Smooth muscle cell (in vitro differentiated cells): Measurements from ENCODE around the gene TMEM44. TPM values are rescaled to one million over a fixed set of nuclear protein-coding genes. Genes with fewer than 3 reads are reported as not detected.

Source experiments
- DNase-seq: peaks from one replicate; lab custom pipeline; 2025; ENCODE audit not compliant: unreplicated experiment; lab: John Stamatoyannopoulos, UW
- H2AFZ ChIP-seq: fragments of 200-600 bp; sonication (generic); 2 replicates; pipeline ENCODE4 v1.6.0; 2016; ENCODE audit warnings: antibody characterized with exemption, low read depth, mild to moderate bottlenecking
- H3F3A ChIP-seq: fragments of 200-600 bp; sonication (generic); 2 replicates; pipeline ENCODE4 v1.6.0; 2017; ENCODE audit warnings: antibody characterized with exemption, low read depth
- H3K27ac ChIP-seq: fragments of 200-600 bp; sonication (generic); 2 replicates; pipeline ENCODE4 v1.5.1; 2016; ENCODE audit warnings: low read depth, mild to moderate bottlenecking
- H3K27me3 ChIP-seq: fragments of 200-600 bp; sonication (generic); 2 replicates; pipeline ENCODE4 v1.6.1; 2016; ENCODE audit warnings: low read depth, mild to moderate bottlenecking
- H3K36me3 ChIP-seq: fragments of 200-600 bp; sonication (generic); 2 replicates; pipeline ENCODE4 v1.5.1; 2016; ENCODE audit warnings: low read depth
- H3K4me1 ChIP-seq: fragments of 200-600 bp; sonication (generic); 2 replicates; pipeline ENCODE4 v1.5.1; 2016; ENCODE audit warnings: low read depth
- H3K4me2 ChIP-seq: fragments of 200-600 bp; sonication (generic); 2 replicates; pipeline ENCODE4 v1.6.0; 2016; ENCODE audit warnings: mild to moderate bottlenecking
- H3K4me3 ChIP-seq: fragments of 200-600 bp; sonication (generic); 2 replicates; pipeline ENCODE4 v1.5.1; 2016; ENCODE audit warnings: mild to moderate bottlenecking
- H3K79me2 ChIP-seq: fragments of 200-600 bp; sonication (generic); 2 replicates; pipeline ENCODE4 v1.6.0; 2016; ENCODE audit warnings: low read depth, mild to moderate bottlenecking
- H3K9ac ChIP-seq: fragments of 200-600 bp; sonication (generic); 2 replicates; pipeline ENCODE4 v1.6.0; 2016; ENCODE audit warnings: low read depth
- H3K9me3 ChIP-seq: fragments of 200-600 bp; sonication (generic); replicated peaks from 2 replicates; pipeline ENCODE4 v1.5.1; 2016; ENCODE audit warnings: low read depth
- H4K20me1 ChIP-seq: fragments of 200-600 bp; sonication (generic); 2 replicates; pipeline ENCODE4 v1.6.0; 2016; ENCODE audit warnings: low read depth
- CTCF ChIP-seq: fragments of 200-600 bp; sonication (generic); IDR thresholded peaks from 2 replicates; pipeline ENCODE4 v1.5.1; 2017; ENCODE audit warnings: borderline replicate concordance, mild to moderate bottlenecking, antibody characterized with exemption; ENCODE audit not compliant: insufficient read depth, poor library complexity, severe bottlenecking
- WGBS: methylation state at CpG from one replicate; pipeline ENCODE4 v1.1.7; 2016; ENCODE audit warnings: low lambda C conversion rate; 5-methylcytosine and 5-hydroxymethylcytosine counted together
- polyA plus RNA-seq: library from polyadenylated mRNA; unstranded; fragments of >200 nt; fragmentation: Nextera tagmentation; extraction: Ambion mirVana; gene quantifications from 2 replicates; pipeline ENCODE4 v1.2.1, GENCODE V29; 2016
- total RNA-seq: library from RNA; depleted of rRNA; stranded (reverse); fragments of >200 nt; gene quantifications from 2 replicates; pipeline ENCODE4 v1.2.3, GENCODE V29; 2014

Gene TMEM44
- total and polyA plus RNA-seq, 2 experiments from 2014 or later, result 12.7 to 18.4 TPM

- H3K27ac ChIP-seq, result no peak overlapping the region
- H3K36me3 ChIP-seq, result no peaks in the 10 kb centered on the region
- H3K79me2 ChIP-seq, result no peaks in the 10 kb centered on the region
- H3K27me3 ChIP-seq, result no peaks in the 10 kb centered on the region
- no peaks in the 10 kb centered on the region for H3K4me1 ChIP-seq
- TF ChIP-seq CTCF, result no peak
- WGBS, result 80% methylated on average over 25 of the region's 25 CpGs
- H3K4me2 ChIP-seq, result no peak overlapping the region
- H3K9me3 ChIP-seq, result no peaks in the 10 kb centered on the region
- no peak overlapping the region for H2AFZ ChIP-seq
- no peak for DNase-seq
- H3K4me3 ChIP-seq, result no peak overlapping the region
- no peaks in the 10 kb centered on the region for H3F3A ChIP-seq
- H3K9ac ChIP-seq, result no peak overlapping the region
- H4K20me1 ChIP-seq, result no peaks in the 10 kb centered on the region
Observed at GRCh38 chr3:194623449-194624290, 9.5 kb downstream of the TMEM44 start.

GRCh38 chr3:194622621-194623340 lies 10.4 kb downstream of the TMEM44 start:
- Histone ChIP-seq H3K36me3 (no peaks in the 10 kb centered on the region), H3K9me3 (no peaks in the 10 kb centered on the region), H3F3A (no peaks in the 10 kb centered on the region), H3K27ac (no peak overlapping the region), H4K20me1 (no peaks in the 10 kb centered on the region), H3K4me2 (no peak overlapping the region), H3K79me2 (no peaks in the 10 kb centered on the region), H3K27me3 (no peaks in the 10 kb centered on the region), H3K9ac (no peak overlapping the region), H2AFZ (no peak overlapping the region), H3K4me1 (no peaks in the 10 kb centered on the region), H3K4me3 (no peak overlapping the region)
- 96% methylated on average over 26 of the region's 26 CpGs for WGBS
- no peak for TF ChIP-seq CTCF
- no peak for DNase-seq

- TF ChIP-seq CTCF, result no peak
- WGBS, result 97% methylated on average over 14 of the region's 14 CpGs
Observed at GRCh38 chr3:194621947-194622346, 11.3 kb downstream of the TMEM44 start.

More at GRCh38 chr3:194621947-194622346, 11.3 kb downstream of the TMEM44 start:
- Histone ChIP-seq H3K9me3 (no peaks in the 10 kb centered on the region), H3K4me3 (no peak overlapping the region), H3K79me2 (no peaks in the 10 kb centered on the region), H3K36me3 (no peaks in the 10 kb centered on the region), H3F3A (no peaks in the 10 kb centered on the region), H3K4me1 (no peaks in the 10 kb centered on the region), H4K20me1 (no peaks in the 10 kb centered on the region), H3K27me3 (no peaks in the 10 kb centered on the region), H3K4me2 (no peak overlapping the region), H3K27ac (no peak overlapping the region), H3K9ac (no peak overlapping the region), H2AFZ (no peak overlapping the region)
- DNase-seq, result no peak
